ENCODE measurements around the gene FSTL4. TPM values are rescaled to one million over a fixed set of nuclear protein-coding genes. Genes with fewer than 3 reads are reported as not detected.

Gene FSTL4
- total and polyA plus RNA-seq, 2 of the 4 experiments (the other 2 are of a cell fraction), result 0.18 TPM; not detected in 1

DNA sequence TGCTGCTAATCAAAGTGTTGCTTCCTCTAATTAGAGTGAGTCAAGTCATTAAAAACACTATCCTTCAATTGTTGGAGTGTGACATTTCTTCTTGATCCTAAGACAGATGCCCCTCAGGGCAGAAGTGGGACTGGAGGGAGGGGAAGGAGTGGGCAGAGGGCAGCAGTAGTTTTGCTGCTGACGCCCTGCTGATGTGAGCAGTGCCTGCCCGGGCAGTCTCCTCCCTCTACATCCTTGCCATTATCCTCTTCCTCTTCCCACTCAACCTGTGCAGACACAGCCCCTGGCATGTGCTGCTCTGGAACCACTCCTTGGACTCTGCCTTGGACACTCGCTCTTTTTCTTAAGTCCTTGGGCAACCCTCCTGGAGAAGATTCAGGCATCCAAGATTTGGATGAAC is 328.0 kb downstream of the FSTL4 start:
- no peak overlapping the region for H3K18ac ChIP-seq (ENCODE audit: low read depth, low read length)
- CTCF ChIA-PET, result no interaction called here
- H3K56ac ChIP-seq (ENCODE audit: extremely low read depth, insufficient read depth, low read length), result no peak overlapping the region
- no peaks in the 10 kb centered on the region for H3K79me1 ChIP-seq (ENCODE audit: low read depth in 1 of 2, low read length in 2 of 2)
- in situ Hi-C loops (cut with MboI; ENCODE audit: low sequenced_read_pairs) (loop anchor here (10.0 kb wide), 1 partner anchor 170 kb away; no protein-coding TSS in a partner anchor), intact Hi-C loops (cut with micrococcal nuclease) (no loop called here), dilution Hi-C loops (cut with HindIII; ENCODE audit: low sequenced_read_pairs, unreplicated experiment) (no loop called here)
- H2AK5ac ChIP-seq (ENCODE audit: low read depth, low read length), result no peak overlapping the region
- H4K91ac ChIP-seq (ENCODE audit: insufficient read depth, low read depth, low read length), result no peak overlapping the region
- no peak overlapping the region for H3K4ac ChIP-seq (ENCODE audit: low read depth, low read length)
- no peak overlapping the region for H2BK20ac ChIP-seq (ENCODE audit: low read depth, low read length)
- TF ChIP-seq, protein P1, sequence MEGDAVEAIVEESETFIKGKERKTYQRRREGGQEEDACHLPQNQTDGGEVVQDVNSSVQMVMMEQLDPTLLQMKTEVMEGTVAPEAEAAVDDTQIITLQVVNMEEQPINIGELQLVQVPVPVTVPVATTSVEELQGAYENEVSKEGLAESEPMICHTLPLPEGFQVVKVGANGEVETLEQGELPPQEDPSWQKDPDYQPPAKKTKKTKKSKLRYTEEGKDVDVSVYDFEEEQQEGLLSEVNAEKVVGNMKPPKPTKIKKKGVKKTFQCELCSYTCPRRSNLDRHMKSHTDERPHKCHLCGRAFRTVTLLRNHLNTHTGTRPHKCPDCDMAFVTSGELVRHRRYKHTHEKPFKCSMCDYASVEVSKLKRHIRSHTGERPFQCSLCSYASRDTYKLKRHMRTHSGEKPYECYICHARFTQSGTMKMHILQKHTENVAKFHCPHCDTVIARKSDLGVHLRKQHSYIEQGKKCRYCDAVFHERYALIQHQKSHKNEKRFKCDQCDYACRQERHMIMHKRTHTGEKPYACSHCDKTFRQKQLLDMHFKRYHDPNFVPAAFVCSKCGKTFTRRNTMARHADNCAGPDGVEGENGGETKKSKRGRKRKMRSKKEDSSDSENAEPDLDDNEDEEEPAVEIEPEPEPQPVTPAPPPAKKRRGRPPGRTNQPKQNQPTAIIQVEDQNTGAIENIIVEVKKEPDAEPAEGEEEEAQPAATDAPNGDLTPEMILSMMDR (conservative IDR thresholded peaks at IDR 0.05; ENCODE audit: low read depth, low read length), result no peak
- TF ChIP-seq RCOR1 (IDR thresholded peaks at IDR 0.05; ENCODE audit: insufficient replicate concordance, low read length) (no peak), BHLHE40 (IDR thresholded peaks at IDR 0.05; ENCODE audit: low read depth, low read length) (no peak), RAD21 (IDR thresholded peaks at IDR 0.05; ENCODE audit: low read length) (no peak), MXI1 (IDR thresholded peaks at IDR 0.05; ENCODE audit: borderline replicate concordance, low read depth, low read length) (no peak), POLR2A (IDR thresholded peaks at IDR 0.05; ENCODE audit: low read depth, low read length) (no peak), MAFK (IDR thresholded peaks at IDR 0.05; ENCODE audit: low read depth, low read length) (no peak), NFE2L2 (IDR thresholded peaks at IDR 0.05; ENCODE audit: low read depth, low read length) (no peak), FOS (IDR thresholded peaks at IDR 0.05; ENCODE audit: low read depth, low read length) (no peak), CHD1 (IDR thresholded peaks at IDR 0.05; ENCODE audit: low read depth, low read length) (no peak), CEBPB (IDR thresholded peaks at IDR 0.05; ENCODE audit: low read depth, low read length) (no peak), RFX5 (IDR thresholded peaks at IDR 0.05; ENCODE audit: low read depth, low read length) (no peak), SMC3 (IDR thresholded peaks at IDR 0.05; ENCODE audit: low read depth, low read length) (no peak), MAZ (IDR thresholded peaks at IDR 0.05; ENCODE audit: borderline replicate concordance, low read depth, low read length) (no peak)
- TF ChIP-seq, protein P2, sequence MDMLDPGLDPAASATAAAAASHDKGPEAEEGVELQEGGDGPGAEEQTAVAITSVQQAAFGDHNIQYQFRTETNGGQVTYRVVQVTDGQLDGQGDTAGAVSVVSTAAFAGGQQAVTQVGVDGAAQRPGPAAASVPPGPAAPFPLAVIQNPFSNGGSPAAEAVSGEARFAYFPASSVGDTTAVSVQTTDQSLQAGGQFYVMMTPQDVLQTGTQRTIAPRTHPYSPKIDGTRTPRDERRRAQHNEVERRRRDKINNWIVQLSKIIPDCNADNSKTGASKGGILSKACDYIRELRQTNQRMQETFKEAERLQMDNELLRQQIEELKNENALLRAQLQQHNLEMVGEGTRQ (IDR thresholded peaks at IDR 0.05; ENCODE audit: low read depth, low read length), result no peak
- TF ChIP-seq, protein P3, sequence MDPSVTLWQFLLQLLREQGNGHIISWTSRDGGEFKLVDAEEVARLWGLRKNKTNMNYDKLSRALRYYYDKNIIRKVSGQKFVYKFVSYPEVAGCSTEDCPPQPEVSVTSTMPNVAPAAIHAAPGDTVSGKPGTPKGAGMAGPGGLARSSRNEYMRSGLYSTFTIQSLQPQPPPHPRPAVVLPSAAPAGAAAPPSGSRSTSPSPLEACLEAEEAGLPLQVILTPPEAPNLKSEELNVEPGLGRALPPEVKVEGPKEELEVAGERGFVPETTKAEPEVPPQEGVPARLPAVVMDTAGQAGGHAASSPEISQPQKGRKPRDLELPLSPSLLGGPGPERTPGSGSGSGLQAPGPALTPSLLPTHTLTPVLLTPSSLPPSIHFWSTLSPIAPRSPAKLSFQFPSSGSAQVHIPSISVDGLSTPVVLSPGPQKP (IDR thresholded peaks at IDR 0.05; ENCODE audit: borderline replicate concordance, low read depth, low read length), result no peak
- H3K27me3 ChIP-seq (ENCODE audit: control insufficient read depth, insufficient read depth, low read length), result peaks cover 12% of the 10 kb centered on the region; the same call in 1 of the 2 replicates
- no peak overlapping the region for H3K27ac ChIP-seq (ENCODE audit: insufficient read depth, low read length)
- H3K4me3 ChIP-seq (ENCODE audit: insufficient read depth, low read depth, low read length), result no peak overlapping the region
- ATAC-seq (ENCODE audit: low read depth) (no peak), DNase-seq (no peak)
- no TSS peak for BruUV-seq (replicated peaks)
- no peak overlapping the region for H4K8ac ChIP-seq (ENCODE audit: low read depth in 2 of 2, low read length in 2 of 2)
- H2AK9ac ChIP-seq (replicated peaks; ENCODE audit: low read depth, low read length, poor library complexity), result peak overlapping the region; percentile 5
- no peaks in the 10 kb centered on the region for H3K4me1 ChIP-seq (ENCODE audit: control insufficient read depth, insufficient read depth, low read length)
- no CpG with 5 or more reads among the region's 3 CpGs for WGBS, 2 experiments (ENCODE audit: extremely low coverage in 2 of 2, insufficient read length in 1 of 2)
- H4K20me1 ChIP-seq (ENCODE audit: insufficient read depth, low read length), result no peaks in the 10 kb centered on the region
- no peak overlapping the region for H2BK15ac ChIP-seq (ENCODE audit: low read depth, low read length)
- H3K9me1 ChIP-seq (ENCODE audit: insufficient read depth, low read length), result no peaks in the 10 kb centered on the region; the same call in 1 of the 2 replicates
- POLR2A ChIA-PET (ENCODE audit: unreplicated experiment), result no interaction called here
- H3K36me3 ChIP-seq (ENCODE audit: control insufficient read depth, insufficient read depth, low read length), result no peaks in the 10 kb centered on the region
- no peak overlapping the region for H3K9ac ChIP-seq (ENCODE audit: low read depth, low read length)
- no peak overlapping the region for H2BK120ac ChIP-seq (ENCODE audit: low read depth, low read length)
- no peak overlapping the region for H3K4me2 ChIP-seq (ENCODE audit: low read depth, low read length)
- H3K23ac ChIP-seq (ENCODE audit: low read depth, low read length), result no peak overlapping the region
- no peak overlapping the region for H4K5ac ChIP-seq (ENCODE audit: low read depth, low read length)
- H2AFZ ChIP-seq (replicated peaks; ENCODE audit: low read length, poor library complexity), result no peak overlapping the region
- H3K14ac ChIP-seq (replicated peaks; ENCODE audit: low read depth, low read length), result no peak overlapping the region
- H3K9me3 ChIP-seq (ENCODE audit: control insufficient read depth, insufficient read depth, low read length), result no peaks in the 10 kb centered on the region
- H2BK5ac ChIP-seq (ENCODE audit: low read depth, low read length, poor library complexity, severe bottlenecking), result no peak overlapping the region

All from IMR-90 (cell line).